Immature natural killer cell (primary cell): ENCODE results near the gene TPH2. TPM values are rescaled to one million over a fixed set of nuclear protein-coding genes. Genes with fewer than 3 reads are reported as not detected.

Source experiments
- DNase-seq, 3 donors: peaks; one replicate each; pipeline ENCODE4 v3.0.0; 2022; ENCODE audit warnings: mixed read lengths in 1 of 3
- H3K27ac Mint-ChIP-seq, 6 donors: one replicate each; pipeline ENCODE4 v1.8.0; 2020; ENCODE audit warnings: mixed read lengths in 6 of 6, mild to moderate bottlenecking in 5 of 6, inconsistent platforms in 4 of 6, moderate library complexity in 3 of 6
- H3K27me3 Mint-ChIP-seq, 3 donors: one replicate each; pipeline ENCODE4 v1.8.0; 2020 to 2021; ENCODE audit warnings: low read depth in 3 of 3, mild to moderate bottlenecking in 3 of 3, mixed read lengths in 3 of 3, moderate library complexity in 3 of 3, inconsistent platforms in 1 of 3
- H3K36me3 Mint-ChIP-seq, 3 donors: one replicate each; pipeline ENCODE4 v1.8.0; 2020; ENCODE audit warnings: mixed read lengths in 3 of 3, inconsistent platforms in 2 of 3, mild to moderate bottlenecking in 2 of 3
- H3K4me1 Mint-ChIP-seq, 2 donors: one replicate each; pipeline ENCODE4 v1.8.0; 2020; ENCODE audit warnings: inconsistent platforms in 2 of 2, mild to moderate bottlenecking in 2 of 2, mixed read lengths in 2 of 2, moderate library complexity in 1 of 2
- H3K4me3 Mint-ChIP-seq, 5 donors: one replicate each; pipeline ENCODE4 v1.8.0; 2020; ENCODE audit warnings: mild to moderate bottlenecking in 5 of 5, mixed read lengths in 5 of 5, inconsistent platforms in 3 of 5, moderate library complexity in 3 of 5
- H3K9me3 Mint-ChIP-seq, 6 donors: one replicate each; pipeline ENCODE4 v1.8.0; 2020; ENCODE audit warnings: mild to moderate bottlenecking in 6 of 6, mixed read lengths in 6 of 6, inconsistent platforms in 4 of 6, moderate library complexity in 3 of 6
- polyA plus RNA-seq, 3 donors: library from polyadenylated mRNA; unstranded; fragments of 300-500 nt; fragmentation: Illumina TruSeq; gene quantifications; one replicate each; pipeline ENCODE4 v1.2.3, GENCODE V29; 2021

TPH2 gene
- polyA plus RNA-seq: not detected

DNA sequence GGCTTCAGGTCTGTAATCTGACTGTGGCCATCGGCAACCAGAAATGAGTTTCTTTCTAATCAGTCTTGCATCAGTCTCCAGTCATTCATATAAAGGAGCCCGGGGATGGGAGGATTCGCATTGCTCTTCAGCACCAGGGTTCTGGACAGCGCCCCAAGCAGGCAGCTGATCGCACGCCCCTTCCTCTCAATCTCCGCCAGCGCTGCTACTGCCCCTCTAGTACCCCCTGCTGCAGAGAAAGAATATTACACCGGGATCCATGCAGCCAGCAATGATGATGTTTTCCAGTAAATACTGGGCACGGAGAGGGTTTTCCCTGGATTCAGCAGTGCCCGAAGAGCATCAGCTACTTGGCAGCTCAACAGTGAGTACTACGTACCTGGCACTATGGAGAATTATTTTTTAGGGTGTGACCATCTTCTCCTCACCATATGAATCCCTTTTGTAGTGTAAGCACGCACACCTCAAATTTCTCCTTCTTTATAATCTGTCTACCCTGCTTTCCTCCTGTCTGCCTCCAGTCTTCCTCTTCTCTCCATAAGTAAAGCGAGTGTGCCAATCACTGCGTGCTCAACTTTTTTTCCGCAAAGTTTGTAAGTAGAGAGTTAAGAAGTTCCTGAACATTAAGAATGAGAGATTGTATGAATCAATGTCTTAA, at the start of gene TPH2:
Gene TPH2 (plus strand): TSS at position 118 of the 658 bp plus-strand sequence. CDS start 142 bp downstream, at position 260.
- H3K4me3 Mint-ChIP-seq: no peak within 1 kb of the TSS
- H3K27ac Mint-ChIP-seq: no peak within 1 kb of the TSS
- no peaks in the 10 kb centered on the region for H3K36me3 Mint-ChIP-seq
- DNase-seq: peak; percentile 12 to 32 (median 29)
- peaks cover 4 to 23% (median 19%) of the 10 kb centered on the region in 3 donors for H3K27me3 Mint-ChIP-seq
- no peaks in the 10 kb centered on the region for H3K4me1 Mint-ChIP-seq
- peaks cover 0 to 2% (median 0%) of the 10 kb centered on the region in 6 donors for H3K9me3 Mint-ChIP-seq

DNA sequence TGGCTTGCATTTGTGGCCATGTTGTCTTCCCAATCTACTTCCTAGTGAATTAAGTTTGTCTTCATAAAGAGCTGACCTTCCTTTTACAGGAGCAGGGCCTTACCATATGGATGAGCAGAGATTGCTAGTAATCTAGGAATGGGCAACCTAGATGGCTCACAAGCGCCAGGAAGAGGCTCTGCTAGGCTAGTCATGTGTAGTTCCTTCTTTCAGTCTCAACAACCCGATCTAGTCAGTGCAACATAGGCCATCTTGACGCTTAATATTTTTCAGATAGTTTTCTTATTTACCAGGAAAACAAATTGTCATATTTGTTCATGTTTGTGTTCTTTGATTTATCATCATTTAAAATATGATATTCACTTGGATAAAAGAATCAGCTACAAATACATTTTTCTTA, 48.2 kb upstream of the TPH2 start:
- no peak overlapping the region for H3K27ac Mint-ChIP-seq
- H3K9me3 Mint-ChIP-seq: no peaks in the 10 kb centered on the region
- no peak overlapping the region for H3K4me3 Mint-ChIP-seq

DNA sequence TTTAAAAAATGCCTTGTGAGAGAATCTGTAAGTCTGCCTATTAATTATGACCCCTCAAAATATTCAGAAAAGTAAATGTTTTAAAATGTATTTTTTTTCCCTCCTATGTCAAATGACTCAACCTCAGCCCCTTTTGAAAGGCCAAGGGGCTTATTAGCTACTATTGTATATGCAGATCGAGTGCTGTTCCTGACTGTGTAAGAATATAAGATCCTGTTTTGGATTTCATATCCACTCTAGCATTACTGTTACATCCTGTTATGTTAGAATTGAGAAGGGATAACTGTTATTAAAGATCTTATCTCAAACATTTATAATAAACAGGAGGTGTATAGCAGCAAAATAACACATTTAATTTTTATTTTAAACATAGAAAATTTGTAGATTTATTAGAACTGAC, 46.6 kb upstream of the TPH2 start:
- Mint-ChIP-seq H3K36me3 (peaks cover 18 to 30% (median 23%) of the 10 kb centered on the region in 3 donors), H3K27ac (no peak overlapping the region), H3K27me3 (peaks cover 0 to 2% (median 0%) of the 10 kb centered on the region in 3 donors), H3K9me3 (no peaks in the 10 kb centered on the region), H3K4me1 (peaks cover 2 to 11% of the 10 kb centered on the region in 2 donors), H3K4me3 (no peak overlapping the region)
- no peak for DNase-seq

More for the DNA sequence above, 48.2 kb upstream of the TPH2 start:
- H3K36me3 Mint-ChIP-seq: peaks cover 13 to 27% (median 17%) of the 10 kb centered on the region in 3 donors
- H3K27me3 Mint-ChIP-seq: peaks cover 0 to 2% (median 0%) of the 10 kb centered on the region in 3 donors
- peaks cover 5 to 16% of the 10 kb centered on the region in 2 donors for H3K4me1 Mint-ChIP-seq
- DNase-seq: no peak

GRCh38 chr12:71896205-71896882, 42.3 kb upstream of the TPH2 start:
- Mint-ChIP-seq H3K9me3 (no peaks in the 10 kb centered on the region), H3K27me3 (no peaks in the 10 kb centered on the region), H3K4me3 (no peak overlapping the region), H3K36me3 (peaks cover 21 to 31% (median 24%) of the 10 kb centered on the region in 3 donors), H3K4me1 (peaks cover 2 to 8% of the 10 kb centered on the region in 2 donors), H3K27ac (no peak overlapping the region)
- DNase-seq: no peak

DNA sequence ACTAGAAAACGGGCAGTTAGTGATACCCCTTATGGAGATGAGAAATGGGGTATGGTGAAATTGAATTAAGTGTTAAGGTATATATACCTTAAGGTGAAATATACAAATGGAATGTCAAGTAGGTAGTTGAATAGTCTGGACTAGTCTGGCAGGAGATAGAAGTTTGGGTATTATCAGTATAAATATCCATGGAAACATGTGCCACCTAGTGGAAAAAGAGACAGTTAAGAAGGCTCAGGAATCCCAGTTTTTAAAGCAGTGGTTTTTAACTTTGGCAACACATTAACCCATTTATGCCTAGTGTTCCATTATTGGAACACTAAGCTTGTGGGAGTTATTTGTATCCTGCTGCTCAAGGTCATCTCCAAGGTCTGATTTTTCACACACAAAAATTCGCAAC, 38.6 kb upstream of the TPH2 start:
- Mint-ChIP-seq H3K27ac (no peak overlapping the region), H3K9me3 (no peaks in the 10 kb centered on the region), H3K4me3 (no peak overlapping the region), H3K27me3 (no peaks in the 10 kb centered on the region), H3K36me3 (peaks cover 46 to 50% (median 46%) of the 10 kb centered on the region in 3 donors), H3K4me1 (peaks cover 7 to 17% of the 10 kb centered on the region in 2 donors)
- DNase-seq: no peak

- H3K4me3 Mint-ChIP-seq: no peak overlapping the region
- peaks cover 7 to 17% of the 10 kb centered on the region in 2 donors for H3K4me1 Mint-ChIP-seq
- H3K27me3 Mint-ChIP-seq: no peaks in the 10 kb centered on the region
- H3K36me3 Mint-ChIP-seq: peaks cover 45 to 59% (median 50%) of the 10 kb centered on the region in 3 donors
- peak overlapping the region; percentile 17 to 48 (median 35) for H3K27ac Mint-ChIP-seq
- no peak for DNase-seq
- no peaks in the 10 kb centered on the region for H3K9me3 Mint-ChIP-seq
These were observed 34.0 kb upstream of the TPH2 start for GRCh38 chr12:71904629-71905028.

- H3K27me3 Mint-ChIP-seq: peaks cover 5 to 18% (median 14%) of the 10 kb centered on the region in 3 donors
- no peak for DNase-seq
- H3K27ac Mint-ChIP-seq: no peak overlapping the region
- H3K4me3 Mint-ChIP-seq: no peak overlapping the region
- H3K36me3 Mint-ChIP-seq: no peaks in the 10 kb centered on the region
- no peaks in the 10 kb centered on the region for H3K4me1 Mint-ChIP-seq
- peaks cover 0 to 2% (median 0%) of the 10 kb centered on the region in 6 donors for H3K9me3 Mint-ChIP-seq
These were observed 3.1 kb upstream of the TPH2 start for GRCh38 chr12:71935594-71935993.

DNA sequence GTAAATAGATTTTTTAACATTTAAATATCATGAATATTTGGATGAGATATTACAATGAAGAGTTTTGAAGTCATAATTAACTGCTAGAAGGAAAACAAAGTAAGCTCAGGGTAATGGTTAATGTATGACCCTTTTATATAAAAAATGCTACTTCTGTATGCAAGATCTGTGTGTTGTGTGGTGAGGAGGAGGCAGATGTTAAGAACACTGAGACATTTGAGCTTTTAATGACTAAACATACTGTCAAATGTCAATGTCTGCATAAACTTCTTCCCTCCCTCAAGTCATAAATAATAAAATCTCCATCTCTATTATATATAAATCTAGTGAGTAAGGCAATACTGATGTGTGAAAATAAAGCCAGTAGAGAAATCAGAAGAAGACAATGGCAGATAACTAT, 1.4 kb downstream of the TPH2 start:
- DNase-seq: no peak
- Mint-ChIP-seq H3K36me3 (no peaks in the 10 kb centered on the region), H3K4me3 (no peak overlapping the region), H3K27ac (no peak overlapping the region), H3K27me3 (peaks cover 9 to 28% (median 19%) of the 10 kb centered on the region in 3 donors), H3K4me1 (no peaks in the 10 kb centered on the region), H3K9me3 (peaks cover 0 to 2% (median 0%) of the 10 kb centered on the region in 6 donors)

DNA sequence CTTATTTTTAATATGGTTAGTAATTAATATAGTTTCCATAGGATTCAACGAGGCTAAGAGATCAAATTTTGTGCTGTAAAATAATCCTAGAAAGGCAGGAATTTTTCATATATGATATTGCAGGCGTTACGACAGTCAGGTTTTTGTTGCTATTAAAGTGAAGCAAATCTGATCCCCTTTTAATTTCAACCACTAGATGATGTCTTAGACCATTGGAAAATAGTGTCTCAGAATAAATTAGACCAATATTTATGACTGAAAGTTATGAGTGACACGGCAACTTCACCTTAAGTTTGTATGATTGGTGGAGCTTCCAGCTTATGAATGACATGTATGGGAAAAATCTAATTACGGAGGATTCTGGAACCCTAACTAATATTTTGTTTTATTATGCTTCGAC, 2.5 kb downstream of the TPH2 start:
- H3K27ac Mint-ChIP-seq: no peak overlapping the region
- peaks cover 0 to 2% (median 0%) of the 10 kb centered on the region in 6 donors for H3K9me3 Mint-ChIP-seq
- H3K36me3 Mint-ChIP-seq: no peaks in the 10 kb centered on the region
- H3K27me3 Mint-ChIP-seq: peaks cover 9 to 31% (median 22%) of the 10 kb centered on the region in 3 donors
- H3K4me3 Mint-ChIP-seq: no peak overlapping the region
- DNase-seq: no peak
- no peaks in the 10 kb centered on the region for H3K4me1 Mint-ChIP-seq

- Mint-ChIP-seq H3K4me1 (no peaks in the 10 kb centered on the region), H3K36me3 (no peaks in the 10 kb centered on the region), H3K9me3 (peaks cover 0 to 2% (median 0%) of the 10 kb centered on the region in 6 donors), H3K27me3 (peaks cover 9 to 31% (median 16%) of the 10 kb centered on the region in 3 donors), H3K4me3 (no peak overlapping the region), H3K27ac (no peak overlapping the region)
- DNase-seq: no peak
These were observed 3.6 kb downstream of the TPH2 start for GRCh38 chr12:71942259-71942658.

- peaks cover 9 to 31% (median 16%) of the 10 kb centered on the region in 3 donors for H3K27me3 Mint-ChIP-seq
- DNase-seq: no peak
These were observed 4.1 kb downstream of the TPH2 start for GRCh38 chr12:71942703-71943102.

GRCh38 chr12:71945121-71945520, 6.5 kb downstream of the TPH2 start:
- Mint-ChIP-seq H3K36me3 (no peaks in the 10 kb centered on the region), H3K27ac (no peak overlapping the region), H3K4me3 (no peak overlapping the region), H3K27me3 (peaks cover 5 to 19% (median 6%) of the 10 kb centered on the region in 3 donors), H3K4me1 (no peaks in the 10 kb centered on the region), H3K9me3 (no peaks in the 10 kb centered on the region)
- no peak for DNase-seq

More at GRCh38 chr12:71942703-71943102, 4.1 kb downstream of the TPH2 start:
- Mint-ChIP-seq H3K27ac (no peak overlapping the region), H3K9me3 (peaks cover 0 to 2% (median 0%) of the 10 kb centered on the region in 6 donors), H3K36me3 (no peaks in the 10 kb centered on the region), H3K4me1 (no peaks in the 10 kb centered on the region), H3K4me3 (no peak overlapping the region)

GRCh38 chr12:71945883-71946282, 7.2 kb downstream of the TPH2 start:
- no peaks in the 10 kb centered on the region for H3K36me3 Mint-ChIP-seq
- DNase-seq: no peak
- no peaks in the 10 kb centered on the region for H3K4me1 Mint-ChIP-seq
- H3K27me3 Mint-ChIP-seq: peaks cover 5 to 19% (median 5%) of the 10 kb centered on the region in 3 donors
- no peak overlapping the region for H3K4me3 Mint-ChIP-seq
- no peak overlapping the region for H3K27ac Mint-ChIP-seq
- no peaks in the 10 kb centered on the region for H3K9me3 Mint-ChIP-seq

- Mint-ChIP-seq H3K36me3 (no peaks in the 10 kb centered on the region), H3K27me3 (peaks cover 5 to 16% (median 7%) of the 10 kb centered on the region in 3 donors), H3K4me3 (no peak overlapping the region), H3K27ac (no peak overlapping the region), H3K9me3 (no peaks in the 10 kb centered on the region), H3K4me1 (no peaks in the 10 kb centered on the region)
- DNase-seq: no peak
These were observed 9.0 kb downstream of the TPH2 start for GRCh38 chr12:71947645-71948105.
